GM12801 (cell line): Measurements from ENCODE around the gene WIPF2.

ENCODE experiments used
- TF ChIP-seq, protein P1 (sequence below): IDR thresholded peaks from one replicate; pipeline ENCODE4 v1.5.1; 2011; ENCODE audit warnings: control low read depth; ENCODE audit not compliant: insufficient read length; ENCODE audit errors: extremely low read depth

The WIPF2 gene

DNA sequence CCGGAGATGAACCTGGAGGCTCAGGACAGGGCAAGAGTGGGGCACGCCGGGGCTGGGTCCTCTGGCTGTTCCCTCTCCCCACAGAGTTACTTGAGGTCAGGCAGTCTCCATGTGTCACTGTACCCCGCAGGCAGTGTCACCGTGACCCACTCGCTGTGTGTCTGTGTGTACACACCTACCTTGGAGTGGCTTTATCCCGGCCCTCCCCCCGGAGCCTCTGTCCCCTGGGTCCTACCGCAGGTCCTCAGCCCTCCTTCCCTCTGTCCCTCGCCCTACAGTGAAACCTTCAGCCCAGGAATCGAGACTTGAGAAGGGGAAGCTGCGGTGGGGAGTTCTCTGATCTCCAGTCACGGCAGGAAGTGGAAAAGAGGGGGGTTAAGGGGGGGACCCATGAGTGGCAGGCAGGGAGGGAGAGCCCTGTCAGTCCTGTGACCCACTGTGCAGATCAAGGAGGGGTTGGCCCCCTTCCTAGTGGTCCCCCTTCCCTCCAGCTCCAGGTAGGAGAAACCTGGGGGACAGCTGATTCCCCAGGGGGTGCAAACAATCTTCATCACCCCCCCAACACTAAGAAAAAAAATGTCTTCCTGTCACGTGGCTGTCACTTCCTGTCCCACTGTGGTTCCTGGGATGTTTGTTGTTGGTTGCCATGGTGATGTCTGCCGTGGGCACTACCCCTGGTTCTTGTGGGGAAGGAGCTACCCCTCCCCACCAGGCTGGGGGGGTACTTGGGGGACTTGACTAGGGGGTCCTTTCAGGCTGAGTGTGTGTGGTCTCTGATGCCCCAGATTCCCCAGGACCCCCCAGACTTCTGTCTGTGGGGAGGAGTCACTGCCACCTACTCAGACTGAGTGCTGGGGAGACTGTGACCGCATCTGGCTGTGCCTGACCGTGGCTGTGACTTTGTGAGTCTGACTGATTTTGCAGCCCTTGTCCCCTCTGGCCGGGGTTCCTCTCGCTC is 103.5 kb downstream of the WIPF2 start:
- TF ChIP-seq, protein P1, sequence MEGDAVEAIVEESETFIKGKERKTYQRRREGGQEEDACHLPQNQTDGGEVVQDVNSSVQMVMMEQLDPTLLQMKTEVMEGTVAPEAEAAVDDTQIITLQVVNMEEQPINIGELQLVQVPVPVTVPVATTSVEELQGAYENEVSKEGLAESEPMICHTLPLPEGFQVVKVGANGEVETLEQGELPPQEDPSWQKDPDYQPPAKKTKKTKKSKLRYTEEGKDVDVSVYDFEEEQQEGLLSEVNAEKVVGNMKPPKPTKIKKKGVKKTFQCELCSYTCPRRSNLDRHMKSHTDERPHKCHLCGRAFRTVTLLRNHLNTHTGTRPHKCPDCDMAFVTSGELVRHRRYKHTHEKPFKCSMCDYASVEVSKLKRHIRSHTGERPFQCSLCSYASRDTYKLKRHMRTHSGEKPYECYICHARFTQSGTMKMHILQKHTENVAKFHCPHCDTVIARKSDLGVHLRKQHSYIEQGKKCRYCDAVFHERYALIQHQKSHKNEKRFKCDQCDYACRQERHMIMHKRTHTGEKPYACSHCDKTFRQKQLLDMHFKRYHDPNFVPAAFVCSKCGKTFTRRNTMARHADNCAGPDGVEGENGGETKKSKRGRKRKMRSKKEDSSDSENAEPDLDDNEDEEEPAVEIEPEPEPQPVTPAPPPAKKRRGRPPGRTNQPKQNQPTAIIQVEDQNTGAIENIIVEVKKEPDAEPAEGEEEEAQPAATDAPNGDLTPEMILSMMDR = no peak

DNA sequence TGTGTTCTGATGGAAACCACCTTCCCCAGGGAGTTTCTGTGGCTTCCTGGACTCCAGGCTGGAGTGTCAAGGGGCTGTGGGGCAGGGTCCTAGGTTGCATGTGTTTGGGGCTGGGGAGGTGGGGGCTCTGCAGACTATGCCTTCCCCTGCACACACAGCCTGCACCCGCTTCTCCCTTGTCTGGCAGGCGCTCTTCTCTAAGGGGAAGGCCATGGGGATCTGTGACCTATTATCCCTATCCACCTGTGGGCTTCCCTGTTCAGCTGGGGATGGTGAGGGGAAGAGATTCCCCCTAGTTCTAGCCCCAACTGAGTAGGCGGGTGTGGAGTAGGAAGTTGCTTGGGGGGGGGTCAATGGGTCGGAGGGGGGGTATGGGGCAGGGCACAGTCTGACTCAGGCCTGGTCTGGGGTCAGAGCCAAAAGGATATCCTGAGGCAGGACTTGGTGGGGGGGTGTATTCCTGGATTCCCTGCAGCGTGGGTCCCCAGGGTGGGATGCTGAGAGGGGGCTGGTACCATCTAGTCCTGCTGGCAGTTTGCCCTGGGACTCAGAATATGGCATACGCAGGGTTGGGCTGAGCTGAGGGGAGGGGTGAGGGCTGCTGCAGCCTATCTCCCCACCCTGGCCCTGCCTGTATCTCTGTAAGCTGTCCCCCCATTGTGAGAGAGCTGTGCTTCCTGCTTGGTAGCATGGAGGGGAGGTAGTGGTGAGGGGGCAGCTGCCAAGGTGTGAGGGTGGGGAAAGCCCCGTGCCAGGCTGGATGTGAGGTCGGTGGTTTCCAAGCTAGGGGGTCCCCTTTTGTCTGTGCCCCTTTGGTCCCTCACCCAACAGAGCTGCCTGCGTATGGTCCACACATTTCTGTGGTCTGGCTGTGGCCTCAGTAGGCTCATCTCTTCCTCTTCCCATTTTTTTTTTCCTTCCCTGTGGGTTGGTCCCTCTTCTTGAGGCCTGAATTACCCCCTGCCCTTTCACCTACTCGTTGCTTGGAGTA is 104.6 kb downstream of the WIPF2 start:
- TF ChIP-seq, protein P1 = no peak

DNA sequence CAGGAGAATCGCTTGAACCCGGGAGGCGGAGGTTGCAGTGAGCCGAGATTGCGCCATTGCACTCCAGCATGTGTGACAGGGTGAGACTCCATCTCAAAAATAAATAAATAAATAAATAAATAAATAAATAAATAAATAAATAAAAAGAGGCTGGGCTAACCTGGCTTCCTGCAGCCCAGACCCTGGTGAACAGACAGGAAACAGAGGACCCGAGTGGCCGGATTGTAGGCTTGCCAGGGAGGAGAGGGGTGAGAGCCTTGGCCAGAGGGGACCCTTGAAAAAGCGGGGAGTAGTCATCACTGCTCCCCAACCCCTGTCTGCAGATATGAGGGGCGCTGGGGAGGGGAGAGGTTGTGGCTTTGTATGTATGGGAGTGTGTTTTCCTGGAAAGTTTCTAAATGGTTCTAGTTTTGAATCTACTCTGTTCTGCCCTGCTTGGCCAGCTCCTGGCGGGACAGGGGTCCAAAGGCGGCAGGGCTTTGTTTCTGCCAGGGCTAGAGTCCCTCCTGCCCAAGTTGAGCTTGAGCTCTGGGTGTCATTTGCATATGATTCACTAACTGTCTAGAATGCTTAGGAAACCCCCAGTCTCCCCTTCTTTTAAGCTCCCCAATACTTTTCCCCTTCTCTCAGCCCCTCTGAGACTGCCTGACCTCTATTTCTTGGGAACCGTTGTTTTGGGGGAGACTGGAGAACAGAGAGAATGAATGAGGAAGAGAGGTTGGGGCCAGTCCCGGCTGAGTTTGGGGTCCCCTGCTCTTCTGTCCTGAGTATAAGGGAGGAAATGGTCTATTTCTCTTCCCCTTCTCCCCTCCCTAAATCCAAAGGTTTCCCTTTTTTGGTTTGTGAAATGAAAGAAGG is 106.3 kb downstream of the WIPF2 start:
- TF ChIP-seq, protein P1 = no peak

DNA sequence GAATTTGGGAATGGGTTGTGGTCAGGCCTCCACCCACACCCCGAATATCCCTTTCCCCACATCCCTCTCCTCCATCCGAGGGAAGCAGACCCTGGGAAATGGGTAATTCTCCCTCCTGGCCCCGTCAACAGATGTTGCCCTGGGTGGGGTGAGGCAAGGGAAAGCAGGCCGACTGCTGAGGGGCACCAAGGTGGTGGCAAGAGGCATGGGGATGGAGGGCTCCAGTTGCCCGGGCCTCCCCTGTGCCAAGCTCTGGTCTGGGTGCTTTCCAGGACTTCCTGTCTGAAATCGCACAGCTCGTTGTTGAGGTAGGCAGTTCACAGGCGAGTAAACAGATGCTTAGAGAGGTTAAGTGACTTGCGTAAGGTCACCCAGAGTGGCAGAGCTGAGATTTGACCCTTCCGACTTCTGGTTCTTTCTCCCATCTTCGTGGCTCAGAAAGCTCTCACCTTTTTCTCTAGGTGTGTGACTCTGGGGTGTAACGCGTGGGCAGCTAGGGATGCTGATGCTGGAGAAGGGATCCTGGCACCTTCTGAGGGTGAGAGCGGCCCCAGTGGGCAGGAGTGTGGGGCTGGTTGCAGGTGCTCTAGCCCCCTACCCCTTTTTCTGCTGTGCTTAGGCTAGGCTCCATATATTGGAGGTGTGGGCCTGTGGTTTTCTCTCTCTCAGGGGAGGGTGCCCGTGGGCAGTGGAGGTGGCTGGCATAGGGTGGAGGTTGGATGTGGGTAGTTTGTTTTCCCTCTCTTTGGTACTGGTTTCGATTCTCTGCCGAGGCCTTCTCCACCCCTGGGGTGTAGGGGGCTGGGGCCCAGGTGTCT is 107.1 kb downstream of the WIPF2 start:
- TF ChIP-seq, protein P1 = no peak

DNA sequence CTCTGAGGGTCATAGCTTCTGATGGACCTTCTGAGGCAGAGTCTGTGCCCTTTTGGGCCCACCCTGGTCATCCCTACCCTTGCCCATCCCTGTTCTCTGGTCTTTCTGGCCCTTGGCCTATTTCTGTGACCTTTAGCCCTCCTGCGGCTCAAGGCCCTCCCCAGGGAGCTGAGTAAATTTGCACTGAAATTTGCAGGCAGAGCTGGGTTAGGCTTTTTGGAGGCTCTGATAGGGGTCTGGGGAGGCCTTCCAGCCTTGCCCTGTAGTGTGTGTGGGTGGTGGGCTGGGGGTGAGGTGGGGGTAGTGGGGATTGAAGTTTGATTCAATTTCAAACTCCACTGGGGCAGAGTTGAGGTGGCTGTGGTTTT is 107.7 kb downstream of the WIPF2 start:
- TF ChIP-seq, protein P1 = no peak

DNA sequence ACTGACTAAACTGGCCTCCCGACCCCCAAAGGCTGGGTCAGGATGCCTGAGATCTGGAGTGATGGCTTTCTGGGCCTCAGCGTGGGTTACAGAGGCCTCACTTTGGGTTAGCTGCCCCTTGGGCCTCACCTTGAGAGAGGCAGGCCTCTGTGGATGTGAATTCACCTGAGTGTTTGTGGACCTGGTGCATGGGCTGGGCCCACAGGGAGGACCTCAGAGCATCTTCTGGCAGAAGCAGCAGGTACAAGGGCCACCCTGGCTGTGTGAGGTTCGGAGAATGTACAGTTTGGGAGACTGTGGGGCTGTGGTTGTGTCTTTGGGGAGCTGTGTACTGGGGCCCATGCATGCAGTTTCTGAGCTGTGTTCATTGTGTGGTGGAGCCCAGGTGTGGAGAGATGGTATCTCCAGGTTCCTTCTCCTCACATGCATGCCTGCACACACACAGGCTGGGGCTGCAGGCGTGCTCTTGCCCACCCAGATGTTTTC is 108.2 kb downstream of the WIPF2 start:
- TF ChIP-seq, protein P1 = no peak
